ENCODE results near the gene CIAO1. TPM values are rescaled to one million over a fixed set of nuclear protein-coding genes. Genes with fewer than 3 reads are reported as not detected.

The CIAO1 gene
- total and polyA plus RNA-seq, 8 donors, result 25.0 to 40.0 (median 29.3) TPM

DNA sequence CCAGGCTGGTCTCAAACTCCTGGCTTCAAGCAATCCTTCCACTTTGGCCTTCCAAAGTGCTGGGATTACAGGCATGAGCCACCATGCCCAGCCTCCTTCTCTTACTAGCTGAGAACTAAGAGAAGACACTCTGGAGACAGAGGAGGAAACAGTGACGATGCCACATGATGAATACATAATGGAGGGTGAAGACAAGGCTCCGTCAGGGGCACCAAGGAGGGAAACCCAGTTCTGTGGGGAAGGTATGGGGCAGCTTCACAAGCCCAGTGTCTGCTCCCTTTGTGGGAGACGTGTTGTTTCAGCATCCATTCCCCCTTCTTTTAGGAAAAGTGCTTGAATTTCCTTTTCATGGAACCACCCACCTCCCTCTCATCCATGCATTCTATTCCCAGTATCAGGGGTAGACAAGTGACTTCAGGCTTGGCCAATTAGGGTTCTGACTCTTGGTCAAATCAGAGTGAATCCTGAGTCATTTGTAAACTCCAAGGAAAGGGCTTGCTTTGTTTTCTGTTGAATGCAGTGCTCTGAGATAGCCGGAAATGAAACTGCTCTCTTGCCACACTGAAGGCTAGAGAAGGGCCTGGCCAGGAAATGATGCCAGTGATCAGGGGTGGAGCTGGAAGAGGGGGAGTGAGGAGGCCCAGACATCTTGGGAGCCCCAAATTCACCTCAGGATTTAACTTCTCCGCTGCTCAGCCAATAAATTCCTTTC is 24.0 kb upstream of the CIAO1 start:
- Histone ChIP-seq H3K27ac (peak overlapping the region in 3 of 4 donors; percentile 6 to 69 (median 68)), H3K4me3 (no peak overlapping the region), H3K27me3 (no peaks in the 10 kb centered on the region), H3K4me1 (no peaks in the 10 kb centered on the region), H3K9me3 (no peaks in the 10 kb centered on the region), H3K36me3 (no peaks in the 10 kb centered on the region)
- TF ChIP-seq, protein P1, sequence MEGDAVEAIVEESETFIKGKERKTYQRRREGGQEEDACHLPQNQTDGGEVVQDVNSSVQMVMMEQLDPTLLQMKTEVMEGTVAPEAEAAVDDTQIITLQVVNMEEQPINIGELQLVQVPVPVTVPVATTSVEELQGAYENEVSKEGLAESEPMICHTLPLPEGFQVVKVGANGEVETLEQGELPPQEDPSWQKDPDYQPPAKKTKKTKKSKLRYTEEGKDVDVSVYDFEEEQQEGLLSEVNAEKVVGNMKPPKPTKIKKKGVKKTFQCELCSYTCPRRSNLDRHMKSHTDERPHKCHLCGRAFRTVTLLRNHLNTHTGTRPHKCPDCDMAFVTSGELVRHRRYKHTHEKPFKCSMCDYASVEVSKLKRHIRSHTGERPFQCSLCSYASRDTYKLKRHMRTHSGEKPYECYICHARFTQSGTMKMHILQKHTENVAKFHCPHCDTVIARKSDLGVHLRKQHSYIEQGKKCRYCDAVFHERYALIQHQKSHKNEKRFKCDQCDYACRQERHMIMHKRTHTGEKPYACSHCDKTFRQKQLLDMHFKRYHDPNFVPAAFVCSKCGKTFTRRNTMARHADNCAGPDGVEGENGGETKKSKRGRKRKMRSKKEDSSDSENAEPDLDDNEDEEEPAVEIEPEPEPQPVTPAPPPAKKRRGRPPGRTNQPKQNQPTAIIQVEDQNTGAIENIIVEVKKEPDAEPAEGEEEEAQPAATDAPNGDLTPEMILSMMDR (IDR thresholded peaks at IDR 0.05), result no peak
- DNase-seq (no peak), FAIRE-seq (no peak), ATAC-seq (peak in 3 of 4 donors; percentile 34 to 88 (median 65))
- intact Hi-C loops (cut with DNase I), result no loop called here
- WGBS, 2 donors, result 77 to 84% methylated on average over 5 of the region's 5 CpGs

DNA sequence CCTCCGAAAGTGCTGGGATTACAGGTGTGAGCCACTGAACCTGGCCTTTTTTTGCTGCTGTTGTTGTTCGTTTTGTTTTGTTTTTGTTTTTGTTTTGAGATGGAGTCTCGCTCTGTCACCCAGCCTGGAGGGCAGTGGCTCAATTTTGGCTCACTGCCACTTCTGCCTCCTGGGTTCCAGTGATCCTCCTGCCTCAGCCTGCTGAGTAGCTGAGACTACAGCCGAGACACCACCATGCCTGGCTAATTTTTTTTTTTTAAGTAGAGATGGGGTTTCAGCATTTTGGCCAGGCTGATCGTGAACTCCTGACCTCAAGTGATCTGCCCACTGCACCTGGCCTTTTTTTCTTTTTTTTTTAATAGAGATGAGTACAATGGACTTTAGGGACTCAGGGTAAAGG is 22.2 kb upstream of the CIAO1 start:
- ATAC-seq (no peak), FAIRE-seq (no peak), DNase-seq (no peak)
- Histone ChIP-seq H3K9me3 (no peaks in the 10 kb centered on the region), H3K4me1 (no peaks in the 10 kb centered on the region), H3K27me3 (no peaks in the 10 kb centered on the region), H3K36me3 (no peaks in the 10 kb centered on the region), H3K4me3 (no peak overlapping the region), H3K27ac (no peak overlapping the region)
- 84 to 90% methylated on average over 5 of the region's 5 CpGs for WGBS, 2 donors
- TF ChIP-seq, protein P1 (IDR thresholded peaks at IDR 0.05), result no peak
- intact Hi-C loops (cut with DNase I), result no loop called here

DNA sequence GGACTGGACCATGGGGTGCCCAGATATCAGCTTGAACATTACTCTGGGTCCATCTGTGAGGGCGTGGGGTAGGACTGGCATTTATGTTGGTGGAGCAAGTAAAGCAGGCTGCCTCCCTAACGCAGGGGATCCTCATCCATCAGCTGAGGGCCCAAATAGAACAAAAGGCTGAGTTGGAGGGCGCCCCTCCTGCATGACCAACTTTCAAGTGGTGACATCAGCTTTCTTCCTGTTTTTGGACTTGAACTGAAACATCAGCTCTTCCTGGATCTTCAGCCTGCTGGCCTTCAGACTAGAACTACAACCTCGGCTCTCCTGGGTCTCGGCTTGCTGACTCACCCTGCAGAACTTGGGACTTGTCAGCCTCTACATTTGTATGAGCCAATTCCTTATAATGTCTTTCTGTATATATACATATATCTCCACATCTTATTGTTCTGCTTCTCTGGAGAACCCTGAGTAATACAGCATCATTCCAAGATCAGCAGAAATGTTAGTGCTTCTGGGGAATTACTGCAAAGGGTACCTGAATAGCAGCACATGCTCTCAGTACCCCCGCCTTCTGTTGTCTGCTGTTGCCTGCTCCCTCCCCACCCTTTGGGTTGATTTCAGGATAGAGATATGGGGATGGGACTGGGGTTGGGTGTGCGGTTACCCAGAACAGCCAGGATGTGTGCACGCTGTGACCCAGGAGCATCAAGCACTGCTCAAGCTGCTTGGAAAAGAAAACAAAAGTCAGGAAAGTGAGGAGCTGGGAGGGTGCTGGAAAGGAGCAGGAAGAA is 20.2 kb upstream of the CIAO1 start:
- TF ChIP-seq, protein P1 (IDR thresholded peaks at IDR 0.05), result no peak
- ATAC-seq, result peak in 1 of 4 donors; percentile 29
- Histone ChIP-seq H3K27me3 (no peaks in the 10 kb centered on the region), H3K27ac (peak overlapping the region in 1 of 4 donors; percentile 27), H3K36me3 (no peaks in the 10 kb centered on the region), H3K4me1 (no peaks in the 10 kb centered on the region), H3K4me3 (no peak overlapping the region), H3K9me3 (no peaks in the 10 kb centered on the region)
- no peak for FAIRE-seq
- 89 to 90% methylated on average over 8 of the region's 8 CpGs for WGBS, 2 donors
- intact Hi-C loops (cut with DNase I), result no loop called here
- DNase-seq, result no peak

DNA sequence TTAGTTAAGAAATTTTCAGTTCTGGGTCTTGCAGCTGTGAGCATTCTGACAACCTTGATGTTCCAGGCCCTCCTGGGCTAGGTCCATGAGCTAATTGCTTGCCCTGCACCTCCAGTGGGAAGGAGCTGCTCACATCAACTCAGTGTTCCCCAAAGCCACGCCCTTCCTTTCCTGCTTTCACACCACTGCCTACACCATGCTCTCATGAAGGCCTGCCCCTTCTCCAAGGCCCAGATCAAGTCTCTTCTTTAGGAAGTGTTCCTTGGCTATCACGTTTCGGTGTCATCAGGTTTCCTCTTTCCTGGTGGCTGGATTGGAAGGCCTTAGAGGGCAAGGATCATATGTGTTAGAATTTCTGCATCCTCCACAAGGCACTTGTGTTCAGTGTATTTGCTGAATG is 19.0 kb upstream of the CIAO1 start:
- Histone ChIP-seq H3K9me3 (no peaks in the 10 kb centered on the region), H3K4me1 (no peaks in the 10 kb centered on the region), H3K4me3 (no peak overlapping the region), H3K27me3 (no peaks in the 10 kb centered on the region), H3K36me3 (peaks cover 0 to 2% (median 0%) of the 10 kb centered on the region in 3 donors), H3K27ac (no peak overlapping the region)
- TF ChIP-seq, protein P1 (IDR thresholded peaks at IDR 0.05), result no peak
- DNase-seq (no peak), ATAC-seq (peak in 1 of 4 donors; percentile 13), FAIRE-seq (no peak)
- intact Hi-C loops (cut with DNase I), result no loop called here
- WGBS, 2 donors, result 82 to 90% methylated on average over 3 of the region's 3 CpGs
